ENCODE data around the gene COL8A2. TPM values are rescaled to one million over a fixed set of nuclear protein-coding genes. Genes with fewer than 3 reads are reported as not detected.
A peak's percentile ranks its signal among the peaks of the same experiment; 100 is the strongest.
"Not testable (repeated sequence)": the region's sequence is repeated elsewhere in the genome, so short reads cannot be mapped to it uniquely, and the experiment has no call there.

The COL8A2 gene
- total RNA-seq, 1 experiment from 2014 or later: 0.24 TPM

DNA sequence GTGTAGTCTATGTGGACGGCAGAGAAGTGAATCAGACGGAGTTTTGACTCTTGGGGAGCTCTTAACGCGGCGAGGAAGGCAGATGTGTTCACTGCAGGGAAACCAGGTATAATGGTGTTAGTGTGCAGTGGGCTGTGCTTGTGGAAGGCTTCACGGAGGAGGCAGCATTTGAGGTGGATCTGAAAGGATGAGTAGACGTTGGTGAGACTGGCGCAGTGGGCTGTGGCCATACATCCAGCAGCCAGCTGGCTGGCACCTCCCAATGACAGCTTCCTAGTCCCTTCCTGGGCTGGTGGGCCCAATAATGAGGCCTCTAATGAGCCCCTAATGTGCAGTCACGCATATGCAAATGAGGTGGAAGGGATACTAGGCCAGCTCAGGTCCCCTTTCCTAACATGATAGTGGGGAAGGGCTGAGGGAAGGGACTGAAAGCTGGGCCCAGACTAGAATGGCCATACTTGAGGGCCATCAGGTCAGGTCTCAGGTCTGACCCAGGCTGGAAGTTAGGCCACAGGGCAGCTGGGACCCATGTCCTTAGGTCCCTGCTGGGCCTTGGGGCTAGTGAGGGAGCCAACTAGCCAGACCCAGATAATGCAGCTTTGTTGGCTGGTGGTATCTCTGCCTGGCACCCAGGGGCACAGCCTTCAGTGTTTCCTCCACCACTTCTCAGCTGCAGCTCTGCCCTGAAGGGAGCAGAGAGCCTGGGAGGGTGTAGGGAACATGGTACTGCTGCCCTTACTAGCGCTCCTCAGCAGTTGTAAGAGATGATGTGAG is 34.8 kb upstream of the COL8A2 start:
- no TSS peak for BruUV-seq (replicated peaks)
- Histone ChIP-seq H3K4me1 (ENCODE audit: insufficient read depth, low read length, poor library complexity, severe bottlenecking) (peaks cover 44% of the 10 kb centered on the region), H3K36me3 (ENCODE audit: insufficient read depth, low read length, poor library complexity, severe bottlenecking) (no peaks in the 10 kb centered on the region), H3K9me3 (ENCODE audit: low read depth, low read length, poor library complexity, severe bottlenecking) (no peaks in the 10 kb centered on the region), H3K27me3 (replicated peaks; ENCODE audit: insufficient read depth, low read depth, low read length, poor library complexity) (no peaks in the 10 kb centered on the region), H3K27ac (ENCODE audit: low read depth, low read length, poor library complexity, severe bottlenecking) (peak overlapping the region; percentile 93), H3K4me3 (ENCODE audit: low read depth, low read length, poor library complexity, severe bottlenecking) (no peak overlapping the region)
- intact Hi-C loops (cut with micrococcal nuclease; ENCODE audit: unreplicated experiment): no loop called here
- DNase-seq (ENCODE audit: low spot score): no peak
- ChIA-PET CTCF (interaction anchor here (1.4 kb wide), 1 partner anchor 10 kb away, joined by 4 read pairs; the partner anchor contains the start of gene TRAPPC3), POLR2A (ENCODE audit: low non-redundant PET) (interaction anchor here (0.6 kb wide), 1 partner anchor 28 kb away, joined by 3 read pairs; no protein-coding TSS in a partner anchor)
- TF ChIP-seq EZH2 (IDR thresholded peaks at IDR 0.05; ENCODE audit: borderline replicate concordance, low read depth, low read length, poor library complexity, severe bottlenecking) (no peak), CTCF (conservative IDR thresholded peaks at IDR 0.05; ENCODE audit: low read depth, low read length) (no peak)

DNA sequence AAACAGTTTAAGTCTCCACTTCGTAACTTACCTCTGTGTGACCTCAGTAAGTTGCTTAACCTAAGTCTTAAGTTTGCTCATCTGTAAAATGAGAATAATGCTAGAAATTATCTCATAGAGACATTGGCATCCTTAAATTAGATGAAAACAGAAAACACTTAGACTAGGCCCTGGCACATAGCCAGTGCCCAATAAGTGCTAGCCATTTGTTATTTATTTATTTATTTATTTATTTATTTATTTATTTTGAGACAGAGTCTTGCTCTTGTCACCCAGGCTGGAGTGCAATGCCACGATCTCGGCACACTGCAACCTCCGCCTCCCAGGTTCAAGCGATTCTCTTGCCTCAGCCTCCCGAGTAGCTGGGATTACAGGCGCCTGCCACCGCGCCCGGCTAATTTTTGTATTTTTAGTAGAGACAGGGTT is 33.8 kb upstream of the COL8A2 start:
- H3K4me3 ChIP-seq (ENCODE audit: low read depth, low read length, poor library complexity, severe bottlenecking); H3K27me3 ChIP-seq (replicated peaks; ENCODE audit: insufficient read depth, low read depth, low read length, poor library complexity); POLR2A ChIA-PET (ENCODE audit: low non-redundant PET); DNase-seq (ENCODE audit: low spot score); H3K27ac ChIP-seq (ENCODE audit: low read depth, low read length, poor library complexity, severe bottlenecking); intact Hi-C loops (cut with micrococcal nuclease; ENCODE audit: unreplicated experiment); BruUV-seq (replicated peaks); H3K36me3 ChIP-seq (ENCODE audit: insufficient read depth, low read length, poor library complexity, severe bottlenecking); CTCF ChIA-PET; H3K9me3 ChIP-seq (ENCODE audit: low read depth, low read length, poor library complexity, severe bottlenecking): not testable (repeated sequence)
- peaks cover 45% of the 10 kb centered on the region for H3K4me1 ChIP-seq (ENCODE audit: insufficient read depth, low read length, poor library complexity, severe bottlenecking)

GRCh38 chr1:36157973-36158826 is 33.2 kb upstream of the COL8A2 start:
- ChIA-PET POLR2A (ENCODE audit: low non-redundant PET) (no interaction called here), CTCF (interaction anchor here (0.6 to 0.8 kb wide), 2 partner anchors 30 to 130 kb away, joined by 3 to 4 read pairs; no protein-coding TSS in a partner anchor)
- intact Hi-C loops (cut with micrococcal nuclease; ENCODE audit: unreplicated experiment): no loop called here
- H3K27me3 ChIP-seq (replicated peaks; ENCODE audit: insufficient read depth, low read depth, low read length, poor library complexity): no peaks in the 10 kb centered on the region
- TSS peak; percentile 24 for BruUV-seq (replicated peaks)
- H3K9me3 ChIP-seq (ENCODE audit: low read depth, low read length, poor library complexity, severe bottlenecking): no peaks in the 10 kb centered on the region
- no peak for DNase-seq (ENCODE audit: low spot score)
- peak overlapping the region; percentile 100 for H3K4me3 ChIP-seq (ENCODE audit: low read depth, low read length, poor library complexity, severe bottlenecking)
- H3K27ac ChIP-seq (ENCODE audit: low read depth, low read length, poor library complexity, severe bottlenecking): peak overlapping the region; percentile 98
- H3K36me3 ChIP-seq (ENCODE audit: insufficient read depth, low read length, poor library complexity, severe bottlenecking): no peaks in the 10 kb centered on the region
- TF ChIP-seq EZH2 (IDR thresholded peaks at IDR 0.05; ENCODE audit: borderline replicate concordance, low read depth, low read length, poor library complexity, severe bottlenecking): no peak
- peaks cover 45% of the 10 kb centered on the region for H3K4me1 ChIP-seq (ENCODE audit: insufficient read depth, low read length, poor library complexity, severe bottlenecking)

Data from A673 (cell line).